Spleen (tissue), 11 donors: ENCODE results near the gene LRP11. TPM values are rescaled to one million over a fixed set of nuclear protein-coding genes. Genes with fewer than 3 reads are reported as not detected.

ENCODE experiments used
- DNase-seq: peaks from one replicate; pipeline ENCODE4 v3.0.0-alpha.2; 2020
- H3K27ac ChIP-seq, 8 donors: fragments of 200-600 bp; sonication (generic) in 7 of 8; 1 replicate in 4 of 8; 2 replicates in 4 of 8; pipeline versions ENCODE4 v1.5.0 to v1.8.0; 2016 to 2021; ENCODE audit warnings: inconsistent platforms in 4 of 8, mild to moderate bottlenecking in 4 of 8, moderate library complexity in 1 of 8
- H3K27me3 ChIP-seq, 7 donors: fragments of 200-600 bp; sonication (generic) in 6 of 7; replicated peaks in 1 of 7; 1 replicate in 4 of 7; 2 replicates in 3 of 7; pipeline versions ENCODE4 v1.5.0 to v1.8.0; 2016 to 2021; ENCODE audit warnings: inconsistent platforms in 3 of 7, mild to moderate bottlenecking in 1 of 7
- H3K36me3 ChIP-seq, 6 donors: fragments of 200-600 bp; sonication (generic) in 5 of 6; 1 replicate in 4 of 6; 2 replicates in 2 of 6; pipeline versions ENCODE4 v1.5.0 to v1.8.0; 2016 to 2021; ENCODE audit warnings: inconsistent platforms in 2 of 6
- H3K4me1 ChIP-seq, 6 donors: fragments of 200-600 bp; sonication (generic) in 5 of 6; 1 replicate in 3 of 6; 2 replicates in 3 of 6; pipeline versions ENCODE4 v1.5.0 to v1.8.0; 2016 to 2021; ENCODE audit warnings: inconsistent platforms in 3 of 6
- H3K4me3 ChIP-seq, 8 donors: fragments of 200-600 bp; sonication (generic) in 7 of 8; 1 replicate in 4 of 8; 2 replicates in 4 of 8; pipeline versions ENCODE4 v1.5.0 to v1.8.0; 2016 to 2021; ENCODE audit warnings: inconsistent platforms in 4 of 8, mild to moderate bottlenecking in 4 of 8, moderate library complexity in 2 of 8
- H3K9me3 ChIP-seq, 8 donors: fragments of 200-600 bp; sonication (generic) in 7 of 8; 1 replicate in 4 of 8; 2 replicates in 4 of 8; pipeline versions ENCODE4 v1.5.0 to v1.8.0; 2016 to 2021; ENCODE audit warnings: inconsistent platforms in 4 of 8
- POLR2A ChIP-seq, 3 donors: fragments of 450-650 bp; IDR thresholded peaks; one replicate each; pipeline ENCODE4 v1.5.1; 2017; ENCODE audit warnings: antibody characterized with exemption in 3 of 3, mild to moderate bottlenecking in 1 of 3
- POLR2AphosphoS5 ChIP-seq, 3 donors: sonication (generic); formaldehyde crosslinking; IDR thresholded peaks; one replicate each; pipeline ENCODE4 v1.5.1; 2017; ENCODE audit warnings: antibody characterized with exemption in 3 of 3
- WGBS, 5 donors: extraction: QIAGEN DNeasy Blood & Tissue Kit in 3 of 5; methylation state at CpG; one replicate each; pipeline versions ENCODE4 v1.1.5 to v1.1.7; 2013 to 2018; 5-methylcytosine and 5-hydroxymethylcytosine counted together
- intact Hi-C: fragments of 100-400 bp; cut with DNase I; formaldehyde crosslinking; loops from one replicate; pipeline ENCODE4 v1.15.0; 2023; ENCODE audit warnings: low total_unique reads
- polyA plus RNA-seq, 3 donors: library from polyadenylated mRNA; stranded (reverse); fragments of 200-250 nt; gene quantifications; one replicate each; pipeline ENCODE4 v1.2.1, GENCODE V29; 2013
- total RNA-seq, 7 donors: library from RNA; depleted of rRNA in 3 of 7; stranded (reverse); fragments of >200 nt in 3 of 7; fragmentation: NEBNext Ultra II Directional in 4 of 7; extraction: Animal tissue kit (Norgen Biotek cat#: 25700) in 4 of 7; gene quantifications; one replicate each; pipeline versions ENCODE4 v1.1.0 to v1.2.1, GENCODE V29; 2016 to 2021
- TF ChIP-seq, protein P1 (sequence below), 11 experiments: fragments of 200-600 bp in 7 of 11; fragments of 450-650 bp in 4 of 11; sonication (generic) in 4 of 11; IDR thresholded peaks in 8 of 11; conservative IDR thresholded peaks in 3 of 11; 1 replicate in 7 of 11; 2 replicates in 4 of 11; pipeline versions ENCODE4 v1.4.0 to v1.8.0; 2016 to 2021; ENCODE audit warnings: antibody characterized with exemption in 11 of 11, inconsistent platforms in 4 of 11, mild to moderate bottlenecking in 1 of 11
- donor health status: healthy with polysubstance abuse.
- donor health status: DM: no; HTN: no; CAD: no; lungs with moderate emphysema.
- donor health status: DM: no; HTN: no; CAD: no.
- donor health status: Bipolar disorder and iron deficiency.
- donor health status: healthy.
- donor health status: DM: no; HTN: no; CAD: no.
- donor health status: DM: yes; HTN: yes; CAD: no.

The LRP11 gene
- total and polyA plus RNA-seq, 10 donors: 0.65 to 15.0 (median 7.1) TPM

- Histone ChIP-seq H3K4me1 (peaks cover 0 to 11% (median 0%) of the 10 kb centered on the region in 6 donors), H3K9me3 (peaks cover 0 to 10% (median 5%) of the 10 kb centered on the region in 8 donors), H3K27ac (no peak overlapping the region), H3K36me3 (peaks cover 3 to 96% (median 47%) of the 10 kb centered on the region in 6 donors), H3K27me3 (no peaks in the 10 kb centered on the region), H3K4me3 (no peak overlapping the region)
- 97 to 99% (median 98%) methylated on average over 3 of the region's 3 CpGs for WGBS, 5 donors
- TF ChIP-seq, protein P1, sequence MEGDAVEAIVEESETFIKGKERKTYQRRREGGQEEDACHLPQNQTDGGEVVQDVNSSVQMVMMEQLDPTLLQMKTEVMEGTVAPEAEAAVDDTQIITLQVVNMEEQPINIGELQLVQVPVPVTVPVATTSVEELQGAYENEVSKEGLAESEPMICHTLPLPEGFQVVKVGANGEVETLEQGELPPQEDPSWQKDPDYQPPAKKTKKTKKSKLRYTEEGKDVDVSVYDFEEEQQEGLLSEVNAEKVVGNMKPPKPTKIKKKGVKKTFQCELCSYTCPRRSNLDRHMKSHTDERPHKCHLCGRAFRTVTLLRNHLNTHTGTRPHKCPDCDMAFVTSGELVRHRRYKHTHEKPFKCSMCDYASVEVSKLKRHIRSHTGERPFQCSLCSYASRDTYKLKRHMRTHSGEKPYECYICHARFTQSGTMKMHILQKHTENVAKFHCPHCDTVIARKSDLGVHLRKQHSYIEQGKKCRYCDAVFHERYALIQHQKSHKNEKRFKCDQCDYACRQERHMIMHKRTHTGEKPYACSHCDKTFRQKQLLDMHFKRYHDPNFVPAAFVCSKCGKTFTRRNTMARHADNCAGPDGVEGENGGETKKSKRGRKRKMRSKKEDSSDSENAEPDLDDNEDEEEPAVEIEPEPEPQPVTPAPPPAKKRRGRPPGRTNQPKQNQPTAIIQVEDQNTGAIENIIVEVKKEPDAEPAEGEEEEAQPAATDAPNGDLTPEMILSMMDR (IDR thresholded peaks at IDR 0.05 in 8 of 11, conservative IDR thresholded peaks at IDR 0.05 in 3 of 11): no peak
- no peak for TF ChIP-seq POLR2AphosphoS5 (IDR thresholded peaks at IDR 0.05)
- TF ChIP-seq POLR2A (IDR thresholded peaks at IDR 0.05): no peak
- no peak for DNase-seq
- intact Hi-C loops: no loop called here
These were observed 93.0 kb downstream of the LRP11 start for GRCh38 chr6:149771185-149771584.

- intact Hi-C loops: no loop called here
- no peaks in the 10 kb centered on the region for H3K27me3 ChIP-seq
- TF ChIP-seq, protein P1 (IDR thresholded peaks at IDR 0.05 in 8 of 11, conservative IDR thresholded peaks at IDR 0.05 in 3 of 11): no peak
- no peak for TF ChIP-seq POLR2AphosphoS5 (IDR thresholded peaks at IDR 0.05)
- TF ChIP-seq POLR2A (IDR thresholded peaks at IDR 0.05): no peak
- peaks cover 3 to 89% (median 49%) of the 10 kb centered on the region in 6 donors for H3K36me3 ChIP-seq
- H3K4me3 ChIP-seq: no peak overlapping the region
- no peak for DNase-seq
- H3K4me1 ChIP-seq: peaks cover 0 to 14% (median 0%) of the 10 kb centered on the region in 6 donors
- peaks cover 0 to 22% (median 13%) of the 10 kb centered on the region in 8 donors for H3K9me3 ChIP-seq
- 92 to 100% (median 96%) methylated on average over 2 of the region's 2 CpGs for WGBS, 5 donors
- no peak overlapping the region for H3K27ac ChIP-seq
These were observed 94.5 kb downstream of the LRP11 start for GRCh38 chr6:149769676-149770075.

Other genes with a start within 250 kb of the LRP11 start
- 10 to 100 TPM; 13.6 to 28.5 (median 17.1) TPM for gene KATNA1, start 215.6 kb downstream of the LRP11 start, total RNA-seq
- 10 to 100 TPM in 2 of 3 donors, 1 to 10 TPM in 1; 9.3 to 13.8 (median 10.9) TPM for gene KATNA1, start 215.6 kb downstream of the LRP11 start, polyA plus RNA-seq
- 10 to 100 TPM; 29.3 to 40.9 (median 33.8) TPM for gene LATS1, start 146.3 kb downstream of the LRP11 start, total RNA-seq
- gene LATS1, start 146.3 kb downstream of the LRP11 start, polyA plus RNA-seq: 1 to 10 TPM; 5.0 to 7.4 (median 6.2) TPM
- 10 to 100 TPM; 31.0 to 49.1 (median 41.6) TPM for gene NUP43, start 117.8 kb downstream of the LRP11 start, total RNA-seq
- 10 to 100 TPM in 2 of 3 donors, 1 to 10 TPM in 1; 8.6 to 13.3 (median 10.5) TPM for gene NUP43, start 117.8 kb downstream of the LRP11 start, polyA plus RNA-seq
- gene PCMT1, start 114.6 kb downstream of the LRP11 start, total RNA-seq: 10 to 100 TPM; 40.9 to 66.7 (median 53.4) TPM
- 10 to 100 TPM; 22.0 to 38.0 (median 33.0) TPM for gene PCMT1, start 114.6 kb downstream of the LRP11 start, polyA plus RNA-seq
- gene RAET1E, start 33.8 kb upstream of the LRP11 start, total RNA-seq: 1 to 10 TPM in 6 of 7 donors, under 1 TPM in 1; 0.94 to 3.4 (median 2.0) TPM
- gene RAET1E, start 33.8 kb upstream of the LRP11 start, polyA plus RNA-seq: under 1 TPM; 0.04 to 0.80 (median 0.23) TPM
- 1 to 10 TPM in 1 of 7 donors, not detected in 6; 1.2 TPM for gene RAET1G, start 58.8 kb upstream of the LRP11 start, total RNA-seq
- under 1 TPM in 1 of 3 donors, not detected in 2; 0.09 TPM for gene RAET1G, start 58.8 kb upstream of the LRP11 start, polyA plus RNA-seq
- not detected for gene ULBP2, start 77.7 kb upstream of the LRP11 start, total RNA-seq
- under 1 TPM; 0.10 to 0.30 (median 0.20) TPM for gene ULBP2, start 77.7 kb upstream of the LRP11 start, polyA plus RNA-seq
- gene ULBP1, start 99.6 kb upstream of the LRP11 start, total RNA-seq: under 1 TPM in 2 of 7 donors, not detected in 5; 0.23 to 0.34 TPM
- under 1 TPM in 2 of 3 donors, not detected in 1; 0.03 to 0.08 TPM for gene ULBP1, start 99.6 kb upstream of the LRP11 start, polyA plus RNA-seq
- gene RAET1L, start 161.2 kb upstream of the LRP11 start, total RNA-seq: not detected
- not detected for gene RAET1L, start 161.2 kb upstream of the LRP11 start, polyA plus RNA-seq
- 1 to 10 TPM in 3 of 7 donors, under 1 TPM in 3, not detected in 1; 0.80 to 2.2 (median 1.1) TPM for gene ULBP3, start 204.8 kb upstream of the LRP11 start, total RNA-seq
- gene ULBP3, start 204.8 kb upstream of the LRP11 start, polyA plus RNA-seq: under 1 TPM; 0.15 to 0.52 (median 0.35) TPM